Esophagus (tissue), 2 donors: ENCODE measurements around the gene PLVAP. TPM values are rescaled to one million over a fixed set of nuclear protein-coding genes. Genes with fewer than 3 reads are reported as not detected.
A peak's percentile ranks its signal among the peaks of the same experiment; 100 is the strongest.

Experiments used
- H3K27ac ChIP-seq, 2 donors: one replicate each; pipeline ENCODE4 v1.5.1; 2013; ENCODE audit warnings: low read depth in 2 of 2, mild to moderate bottlenecking in 2 of 2, inconsistent platforms in 1 of 2, low read length in 1 of 2, moderate library complexity in 1 of 2
- H3K27me3 ChIP-seq, 2 donors: one replicate each; pipeline ENCODE4 v1.6.1; 2013; ENCODE audit warnings: low read length in 2 of 2, control low read depth in 1 of 2, mild to moderate bottlenecking in 1 of 2; ENCODE audit not compliant: insufficient read depth in 2 of 2, control insufficient read depth in 1 of 2
- H3K36me3 ChIP-seq, 2 donors: one replicate each; pipeline ENCODE4 v1.6.1; 2013; ENCODE audit warnings: low read length in 1 of 2; ENCODE audit not compliant: control insufficient read depth in 2 of 2, insufficient read depth in 2 of 2
- H3K4me1 ChIP-seq, 2 donors: one replicate each; pipeline ENCODE4 v1.6.1; 2013; ENCODE audit warnings: low read length in 1 of 2; ENCODE audit not compliant: control insufficient read depth in 2 of 2, insufficient read depth in 2 of 2
- H3K4me3 ChIP-seq, 2 donors: one replicate each; pipeline ENCODE4 v1.5.1; 2013; ENCODE audit warnings: low read length in 2 of 2, mild to moderate bottlenecking in 2 of 2, low read depth in 1 of 2, moderate library complexity in 1 of 2
- H3K9me3 ChIP-seq, 2 donors: one replicate each; pipeline ENCODE4 v1.6.1; 2013; ENCODE audit warnings: mild to moderate bottlenecking in 2 of 2, low read depth in 1 of 2, low read length in 1 of 2, moderate library complexity in 1 of 2; ENCODE audit not compliant: control insufficient read depth in 2 of 2, insufficient read depth in 1 of 2
- WGBS, 2 donors: extraction: QIAGEN DNeasy Blood & Tissue Kit; methylation state at CpG; one replicate each; pipeline ENCODE4 v1.1.7; 2013; 5-methylcytosine and 5-hydroxymethylcytosine counted together
- polyA plus RNA-seq, 2 donors: library from polyadenylated mRNA; stranded (reverse); fragments of 200-250 nt; gene quantifications; one replicate each; pipeline ENCODE4 v1.2.3, GENCODE V29; 2013
- donor health status: healthy with polysubstance abuse.
- donor health status: Bipolar disorder and iron deficiency.

The PLVAP gene
- polyA plus RNA-seq, 2 donors: 29.5 to 30.7 TPM

DNA sequence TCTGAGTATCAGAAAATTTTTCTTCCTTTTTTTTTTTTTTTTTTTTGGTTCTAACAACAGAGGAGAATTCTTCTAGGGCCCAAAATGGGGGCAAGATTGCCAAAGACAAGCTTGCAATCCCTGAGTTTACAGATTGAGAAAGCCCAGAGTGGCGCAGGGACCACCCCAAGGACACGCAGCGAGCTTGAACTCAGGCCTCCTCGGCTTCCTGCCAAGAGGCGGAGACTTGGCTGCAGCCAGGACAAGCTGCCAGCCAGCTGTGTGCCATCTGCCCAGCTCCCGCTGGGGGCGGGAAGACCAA lies 72.0 kb downstream of the PLVAP start:
- H3K9me3 ChIP-seq: no peaks in the 10 kb centered on the region
- H3K27me3 ChIP-seq: no peaks in the 10 kb centered on the region
- H3K27ac ChIP-seq: peak overlapping the region; percentile 95
- H3K4me3 ChIP-seq: no peak overlapping the region
- WGBS, 2 donors: 0 to 1% methylated on average over 7 of the region's 7 CpGs
- H3K4me1 ChIP-seq: peaks cover 0 to 10% of the 10 kb centered on the region in 2 donors
- H3K36me3 ChIP-seq: peaks cover 0 to 3% of the 10 kb centered on the region in 2 donors

DNA sequence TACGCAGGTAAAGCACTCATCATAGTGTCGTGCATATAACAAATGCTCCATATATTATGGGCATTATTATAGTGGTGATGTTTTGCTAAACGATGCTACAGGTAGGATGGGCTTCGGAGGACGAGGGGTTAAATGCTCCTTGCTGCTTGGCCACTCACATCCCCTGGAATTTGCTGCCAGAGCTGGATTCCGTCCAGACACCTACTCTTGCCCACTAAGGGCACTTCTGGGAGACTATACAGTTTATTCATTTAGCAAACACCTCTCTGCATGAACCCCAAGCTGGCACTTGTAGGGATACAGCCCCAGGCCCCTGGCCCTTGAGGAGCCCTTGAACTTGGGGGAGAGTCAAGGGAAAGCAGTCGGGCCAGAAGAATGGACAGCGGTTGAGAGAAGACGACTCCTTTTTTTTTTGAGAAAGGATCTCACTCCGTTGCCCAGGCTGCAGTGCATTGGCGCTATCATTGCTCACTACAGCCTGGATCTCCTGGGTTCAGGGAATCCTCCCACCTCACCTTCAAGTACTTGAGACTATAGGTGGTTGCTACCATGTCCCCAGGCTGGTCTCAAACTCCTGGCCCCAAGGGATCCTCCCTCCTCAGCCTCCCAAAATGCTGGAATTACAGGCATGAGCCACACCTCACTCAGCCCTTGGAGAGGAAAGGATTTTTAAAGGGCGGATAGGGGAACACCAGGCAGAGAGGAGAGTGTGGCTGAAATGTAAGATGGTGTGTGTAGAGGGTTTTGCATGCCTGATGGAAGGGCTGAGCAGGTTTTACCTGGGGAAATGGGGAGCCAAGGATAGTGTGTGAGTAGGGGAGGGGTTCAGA lies 72.5 kb downstream of the PLVAP start:
- H3K4me3 ChIP-seq: no peak overlapping the region

DNA sequence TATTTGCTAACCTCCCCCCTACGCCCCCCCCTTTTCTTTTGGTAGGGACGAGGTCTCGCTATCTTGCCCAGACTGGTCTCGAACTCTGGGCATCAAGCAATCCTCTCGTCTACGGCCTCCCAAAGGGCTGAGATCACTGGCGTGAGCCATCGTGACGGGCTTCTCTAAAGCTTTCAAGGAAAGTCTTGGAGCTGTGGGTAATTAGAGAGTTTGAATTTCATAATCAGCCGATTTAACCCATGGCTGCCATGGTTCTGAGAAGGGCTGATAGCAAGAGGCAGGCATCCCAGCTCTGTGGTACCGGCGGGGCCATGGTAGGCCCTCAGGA lies 73.2 kb downstream of the PLVAP start:
- WGBS, 2 donors: 52 to 68% methylated on average over 12 of the region's 12 CpGs
- peaks cover 0 to 3% of the 10 kb centered on the region in 2 donors for H3K36me3 ChIP-seq
- no peaks in the 10 kb centered on the region for H3K27me3 ChIP-seq
- peak overlapping the region; percentile 43 to 62 for H3K27ac ChIP-seq
- H3K4me1 ChIP-seq: peaks cover 0 to 8% of the 10 kb centered on the region in 2 donors
- H3K9me3 ChIP-seq: no peaks in the 10 kb centered on the region
- H3K4me3 ChIP-seq: peak overlapping the region in 1 of 2 donors; percentile 21

More for the DNA sequence above, 72.5 kb downstream of the PLVAP start:
- peak overlapping the region; percentile 47 to 95 for H3K27ac ChIP-seq
- no peaks in the 10 kb centered on the region for H3K9me3 ChIP-seq
- WGBS, 2 donors: 50 to 60% methylated on average over 12 of the region's 12 CpGs
- H3K4me1 ChIP-seq: peaks cover 0 to 8% of the 10 kb centered on the region in 2 donors
- H3K36me3 ChIP-seq: peaks cover 0 to 3% of the 10 kb centered on the region in 2 donors
- H3K27me3 ChIP-seq: no peaks in the 10 kb centered on the region

DNA sequence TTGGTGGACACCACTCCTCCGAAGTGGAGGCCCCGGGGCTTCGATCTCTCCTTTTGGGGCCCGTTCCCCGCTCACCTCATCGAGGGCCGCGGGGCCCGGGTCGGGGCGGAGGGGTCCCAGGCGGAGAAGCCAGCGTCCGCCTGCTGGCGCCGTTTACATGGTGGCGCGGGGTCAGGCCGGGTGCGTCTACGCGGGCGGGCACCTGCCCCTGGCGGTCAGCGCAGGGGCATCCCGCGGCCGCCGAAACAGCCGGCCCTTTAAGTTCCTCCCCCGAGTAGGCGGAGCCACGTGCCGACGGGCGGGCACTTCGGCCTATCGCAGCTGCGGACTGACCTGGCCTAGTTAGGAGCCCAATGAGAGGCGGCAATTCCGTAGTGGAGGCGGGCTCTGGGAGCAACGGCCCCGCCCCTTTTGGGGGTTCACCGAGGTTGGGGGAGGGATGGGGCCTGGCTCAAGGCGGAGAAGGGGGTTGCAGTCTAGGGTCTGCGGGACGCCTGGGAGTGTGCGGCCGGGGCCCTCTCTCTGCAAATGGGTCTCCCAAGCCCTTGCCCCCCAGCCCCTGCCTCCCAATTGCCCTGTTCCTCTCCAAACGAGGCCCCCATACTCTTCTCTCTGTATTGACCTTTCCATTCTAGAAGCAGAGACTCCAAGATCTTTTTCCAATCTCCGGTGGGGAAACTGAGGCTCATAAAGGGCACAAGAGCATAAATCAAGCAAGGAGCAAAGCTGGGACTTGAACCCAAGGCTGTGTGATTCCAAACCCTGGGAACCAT lies 73.8 kb downstream of the PLVAP start, which contains the start of gene ABHD8:
Gene ABHD8, minus strand, starts transcription at position 259 of the 773 bp plus-strand sequence. CDS start 1,809 bp downstream, outside the sequence.
- WGBS, 2 donors: 1% methylated on average over 51 to 52 of the region's 52 CpGs
- peaks cover 0 to 8% of the 10 kb centered on the region in 2 donors for H3K4me1 ChIP-seq

DNA sequence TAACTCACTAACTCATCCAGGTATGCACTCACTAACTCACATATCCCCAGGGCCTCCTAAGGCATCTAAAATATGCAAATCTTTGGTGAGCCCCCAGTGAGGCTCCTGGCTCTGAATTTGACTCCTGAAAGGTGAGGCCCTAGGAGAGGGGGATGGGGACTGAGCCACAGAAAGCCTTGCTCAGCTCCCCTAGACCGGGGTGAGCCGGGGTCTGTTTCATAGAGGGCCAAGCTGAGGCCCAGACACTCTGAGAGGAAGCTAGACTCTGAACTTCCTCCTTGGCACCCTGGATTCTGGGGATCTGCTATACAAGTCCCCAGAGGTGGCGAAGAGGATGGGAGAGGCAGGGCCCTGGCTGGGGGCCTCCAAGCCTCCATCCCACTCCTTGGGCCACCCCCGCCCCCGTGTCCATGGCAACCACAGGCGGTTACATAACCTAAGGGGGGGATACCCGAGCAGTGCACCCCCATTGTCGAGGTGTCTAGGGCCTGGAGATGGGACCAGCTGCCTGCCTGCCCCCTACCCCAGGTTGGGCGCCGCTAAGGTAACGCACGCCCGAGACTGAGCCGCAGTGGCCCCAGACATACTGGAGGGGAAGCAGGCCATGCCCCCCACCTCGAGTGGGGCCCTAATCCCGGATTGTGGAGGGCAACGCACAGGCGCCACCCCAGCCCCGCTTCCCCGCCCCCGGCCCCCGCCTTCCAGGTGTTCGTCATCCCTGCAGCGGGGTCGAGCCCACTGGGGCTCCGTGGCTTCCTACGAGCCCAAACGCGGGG lies 74.6 kb downstream of the PLVAP start:
- H3K4me3 ChIP-seq: peak overlapping the region; percentile 62 to 68
- H3K27me3 ChIP-seq: no peaks in the 10 kb centered on the region
- peaks cover 0 to 5% of the 10 kb centered on the region in 2 donors for H3K4me1 ChIP-seq
- H3K9me3 ChIP-seq: no peaks in the 10 kb centered on the region
- peaks cover 0 to 3% of the 10 kb centered on the region in 2 donors for H3K36me3 ChIP-seq
- peak overlapping the region; percentile 45 to 48 for H3K27ac ChIP-seq
- WGBS, 2 donors: 12 to 18% methylated on average over 23 to 29 of the region's 29 CpGs

More for the DNA sequence above, 73.8 kb downstream of the PLVAP start, which contains the start of gene ABHD8:
- H3K36me3 ChIP-seq: peaks cover 0 to 3% of the 10 kb centered on the region in 2 donors
- H3K27ac ChIP-seq: peak within 1 kb of the TSS; percentile 48 to 62
- H3K4me3 ChIP-seq: peak within 1 kb of the TSS; percentile 62 to 68
- no peaks in the 10 kb centered on the region for H3K27me3 ChIP-seq
- no peaks in the 10 kb centered on the region for H3K9me3 ChIP-seq

Other genes with a start within 250 kb of the PLVAP start
- gene USE1, start 162.0 kb downstream of the PLVAP start, polyA plus RNA-seq: 10 to 100 TPM; 32.8 to 37.7 TPM
- gene OCEL1, start 151.1 kb downstream of the PLVAP start, polyA plus RNA-seq: 10 to 100 TPM in 1 of 2 donors, 1 to 10 TPM in 1; 7.9 to 12.7 TPM
- gene NR2F6, start 131.4 kb downstream of the PLVAP start, polyA plus RNA-seq: 10 to 100 TPM; 33.3 to 45.5 TPM
- gene USHBP1, start 112.6 kb downstream of the PLVAP start, polyA plus RNA-seq: 1 to 10 TPM; 1.5 to 2.9 TPM
- gene BABAM1, start 109.9 kb downstream of the PLVAP start, polyA plus RNA-seq: 10 to 100 TPM; 39.1 to 52.7 TPM
- gene ANKLE1, start 95.4 kb downstream of the PLVAP start, polyA plus RNA-seq: under 1 TPM; 0.22 to 0.45 TPM
- 1 to 10 TPM; 3.4 to 4.5 TPM for gene ABHD8, start 73.9 kb downstream of the PLVAP start, polyA plus RNA-seq
- gene MRPL34, start 71.5 kb downstream of the PLVAP start, polyA plus RNA-seq: 100 to 1,000 TPM in 1 of 2 donors, 10 to 100 TPM in 1; 72.1 to 102 TPM
- gene DDA1, start 67.8 kb downstream of the PLVAP start, polyA plus RNA-seq: 10 to 100 TPM; 40.3 to 41.4 TPM
- gene ANO8, start 42.5 kb downstream of the PLVAP start, polyA plus RNA-seq: 10 to 100 TPM in 1 of 2 donors, 1 to 10 TPM in 1; 9.7 to 28.0 TPM
- gene GTPBP3, start 39.8 kb downstream of the PLVAP start, polyA plus RNA-seq: 10 to 100 TPM; 13.5 to 20.2 TPM
- not detected for gene CCDC194, start 16.9 kb upstream of the PLVAP start, polyA plus RNA-seq
- 10 to 100 TPM in 1 of 2 donors, 1 to 10 TPM in 1; 8.5 to 17.6 TPM for gene BST2, start 28.3 kb upstream of the PLVAP start, polyA plus RNA-seq
- gene MVB12A, start 42.7 kb upstream of the PLVAP start, polyA plus RNA-seq: 10 to 100 TPM; 64.2 to 66.8 TPM
- under 1 TPM; 0.13 to 0.20 TPM for gene TMEM221, start 71.3 kb upstream of the PLVAP start, polyA plus RNA-seq
- not detected for gene NXNL1, start 83.6 kb upstream of the PLVAP start, polyA plus RNA-seq
- 1 to 10 TPM; 5.4 to 8.7 TPM for gene SLC27A1, start 93.2 kb upstream of the PLVAP start, polyA plus RNA-seq
- 100 to 1,000 TPM in 1 of 2 donors, 10 to 100 TPM in 1; 90.6 to 119 TPM for gene PGLS, start 134.3 kb upstream of the PLVAP start, polyA plus RNA-seq
- gene COLGALT1, start 178.3 kb upstream of the PLVAP start, polyA plus RNA-seq: 10 to 100 TPM; 23.6 to 24.8 TPM